ENCODE measurements around the gene MESD. TPM values are rescaled to one million over a fixed set of nuclear protein-coding genes. Genes with fewer than 3 reads are reported as not detected.
A peak's percentile ranks its signal among the peaks of the same experiment; 100 is the strongest.

The MESD gene
- total RNA-seq, 1 donor from 2014 or later, result 21.9 TPM

GRCh38 chr15:81026836-81027599, 37.4 kb upstream of the MESD start:
- Mint-ChIP-seq H3K4me1 (ENCODE audit: low read depth, unreplicated experiment) (peaks cover 17% of the 10 kb centered on the region), H3K36me3 (ENCODE audit: unreplicated experiment) (peaks cover 10% of the 10 kb centered on the region), H3K27ac (ENCODE audit: unreplicated experiment) (no peak overlapping the region), H3K4me3 (ENCODE audit: unreplicated experiment) (no peak overlapping the region), H3K9me3 (ENCODE audit: unreplicated experiment) (no peaks in the 10 kb centered on the region), H3K27me3 (ENCODE audit: unreplicated experiment) (no peaks in the 10 kb centered on the region)
- no peak for DNase-seq
- no peak for TF ChIP-seq CTCF (IDR thresholded peaks at IDR 0.05; ENCODE audit: partially characterized antibody, unreplicated experiment)

DNA sequence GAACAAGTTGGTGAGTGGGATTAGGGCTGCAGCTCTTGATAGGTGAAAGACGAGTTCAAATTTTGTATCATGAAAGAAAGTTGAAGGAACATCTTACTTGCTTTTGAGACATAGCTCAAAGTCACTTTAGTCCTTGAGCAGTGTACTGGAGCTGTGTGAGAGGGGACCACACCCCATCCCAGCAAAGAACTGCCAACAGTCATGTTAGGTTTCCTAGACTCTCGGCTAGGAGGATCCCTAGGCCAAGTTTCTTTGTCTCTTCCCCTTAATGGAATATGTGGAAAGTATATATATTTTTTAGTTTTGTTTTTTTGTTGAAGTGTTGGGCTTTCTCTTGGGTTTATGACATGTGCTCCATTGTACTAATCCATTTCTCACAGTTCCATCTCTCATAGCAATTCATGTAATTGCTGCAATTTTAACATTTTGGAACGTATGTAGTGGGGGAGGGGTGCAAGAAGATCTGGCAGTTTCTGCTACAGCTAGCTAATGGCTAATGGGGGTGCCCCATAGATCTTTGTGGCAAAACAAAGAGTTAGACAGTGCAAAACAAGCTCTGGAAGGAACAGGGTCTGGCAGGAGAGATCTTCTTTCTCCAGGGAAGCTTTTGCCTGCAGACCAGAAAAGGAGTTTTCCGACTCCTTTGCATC, 36.2 kb upstream of the MESD start:
- TF ChIP-seq CTCF (IDR thresholded peaks at IDR 0.05; ENCODE audit: partially characterized antibody, unreplicated experiment), result no peak
- H3K27me3 Mint-ChIP-seq (ENCODE audit: unreplicated experiment), result no peaks in the 10 kb centered on the region
- H3K36me3 Mint-ChIP-seq (ENCODE audit: unreplicated experiment), result peaks cover 10% of the 10 kb centered on the region
- no peak for DNase-seq
- peaks cover 17% of the 10 kb centered on the region for H3K4me1 Mint-ChIP-seq (ENCODE audit: low read depth, unreplicated experiment)
- H3K9me3 Mint-ChIP-seq (ENCODE audit: unreplicated experiment), result no peaks in the 10 kb centered on the region
- no peak overlapping the region for H3K4me3 Mint-ChIP-seq (ENCODE audit: unreplicated experiment)
- H3K27ac Mint-ChIP-seq (ENCODE audit: unreplicated experiment), result no peak overlapping the region

GRCh38 chr15:81024936-81025335, 35.3 kb upstream of the MESD start:
- no peak for DNase-seq
- H3K9me3 Mint-ChIP-seq (ENCODE audit: unreplicated experiment), result no peaks in the 10 kb centered on the region
- H3K4me1 Mint-ChIP-seq (ENCODE audit: low read depth, unreplicated experiment), result peaks cover 17% of the 10 kb centered on the region
- H3K36me3 Mint-ChIP-seq (ENCODE audit: unreplicated experiment), result peaks cover 6% of the 10 kb centered on the region
- H3K27ac Mint-ChIP-seq (ENCODE audit: unreplicated experiment), result peak overlapping the region; percentile 3
- TF ChIP-seq CTCF (IDR thresholded peaks at IDR 0.05; ENCODE audit: partially characterized antibody, unreplicated experiment), result no peak
- H3K27me3 Mint-ChIP-seq (ENCODE audit: unreplicated experiment), result no peaks in the 10 kb centered on the region
- H3K4me3 Mint-ChIP-seq (ENCODE audit: unreplicated experiment), result no peak overlapping the region

- no peak for DNase-seq
These were observed 34.8 kb upstream of the MESD start for GRCh38 chr15:81024265-81024872.

More at GRCh38 chr15:81024265-81024872, 34.8 kb upstream of the MESD start:
- H3K9me3 Mint-ChIP-seq (ENCODE audit: unreplicated experiment), result no peaks in the 10 kb centered on the region
- peaks cover 17% of the 10 kb centered on the region for H3K4me1 Mint-ChIP-seq (ENCODE audit: low read depth, unreplicated experiment)
- peak overlapping the region; percentile 72 for H3K27ac Mint-ChIP-seq (ENCODE audit: unreplicated experiment)
- H3K36me3 Mint-ChIP-seq (ENCODE audit: unreplicated experiment), result peaks cover under 1% of the 10 kb centered on the region
- peak overlapping the region; percentile 28 for H3K4me3 Mint-ChIP-seq (ENCODE audit: unreplicated experiment)
- H3K27me3 Mint-ChIP-seq (ENCODE audit: unreplicated experiment), result no peaks in the 10 kb centered on the region
- no peak for TF ChIP-seq CTCF (IDR thresholded peaks at IDR 0.05; ENCODE audit: partially characterized antibody, unreplicated experiment)
